Liver (tissue), 9 donors: ENCODE measurements around the gene ANGPTL7. TPM values are rescaled to one million over a fixed set of nuclear protein-coding genes. Genes with fewer than 3 reads are reported as not detected.
"Not testable (repeated sequence)": the region's sequence is repeated elsewhere in the genome, so short reads cannot be mapped to it uniquely, and the experiment has no call there.

Experiments used
- DNase-seq: peaks from one replicate; pipeline ENCODE4 v3.0.0-alpha.2; 2017; ENCODE audit warnings: low spot score
- H3K27ac ChIP-seq, 2 donors: one replicate each; pipeline ENCODE4 v1.7.0; 2013; ENCODE audit warnings: inconsistent platforms in 2 of 2, low read length in 2 of 2, control low read depth in 1 of 2, low read depth in 1 of 2, mild to moderate bottlenecking in 1 of 2
- H3K27me3 ChIP-seq, 4 donors: one replicate each; pipeline versions ENCODE4 v1.6.1 to v1.7.0; 2013; ENCODE audit warnings: low read length in 3 of 4, inconsistent platforms in 1 of 4, mild to moderate bottlenecking in 1 of 4, moderate library complexity in 1 of 4; ENCODE audit not compliant: control insufficient read depth in 4 of 4, insufficient read depth in 4 of 4
- H3K36me3 ChIP-seq, 4 donors: one replicate each; pipeline versions ENCODE4 v1.6.1 to v1.7.0; 2013; ENCODE audit warnings: low read length in 3 of 4, mild to moderate bottlenecking in 3 of 4, low read depth in 1 of 4, moderate library complexity in 1 of 4; ENCODE audit not compliant: control insufficient read depth in 4 of 4, insufficient read depth in 3 of 4
- H3K4me1 ChIP-seq, 4 donors: one replicate each; pipeline versions ENCODE4 v1.6.1 to v1.7.0; 2013; ENCODE audit warnings: low read length in 3 of 4, mild to moderate bottlenecking in 3 of 4, moderate library complexity in 1 of 4; ENCODE audit not compliant: control insufficient read depth in 4 of 4, insufficient read depth in 4 of 4
- H3K4me3 ChIP-seq, 3 donors: one replicate each; pipeline versions ENCODE4 v1.6.1 to v1.7.0; 2013; ENCODE audit warnings: low read length in 3 of 3, control low read depth in 1 of 3, low read depth in 1 of 3, mild to moderate bottlenecking in 1 of 3
- H3K9ac ChIP-seq, 2 donors: one replicate each; pipeline ENCODE4 v1.7.0; 2013; ENCODE audit warnings: low read length in 2 of 2, mild to moderate bottlenecking in 2 of 2, moderate library complexity in 2 of 2, control low read depth in 1 of 2, low read depth in 1 of 2
- H3K9me3 ChIP-seq, 4 donors: one replicate each; pipeline versions ENCODE4 v1.6.1 to v1.7.0; 2013; ENCODE audit warnings: low read length in 3 of 4; ENCODE audit not compliant: control insufficient read depth in 4 of 4
- CTCF ChIP-seq: fragments of 150-350 bp; IDR thresholded peaks from 2 replicates; pipeline ENCODE4 v1.5.1; 2017; ENCODE audit warnings: improper control_type of control experiment, low read depth, low read length; ENCODE audit not compliant: missing input control
- EGR1 ChIP-seq, 2 donors: IDR thresholded peaks; 2 replicates each; pipeline ENCODE4 v1.6.1; 2016 to 2018; ENCODE audit warnings: antibody characterized with exemption in 2 of 2, low read depth in 2 of 2
- FOXA1 ChIP-seq: IDR thresholded peaks from 2 replicates; pipeline ENCODE4 v1.6.1; 2016; ENCODE audit warnings: antibody characterized with exemption
- GABPA ChIP-seq, 2 donors: IDR thresholded peaks in 1 of 2; conservative IDR thresholded peaks in 1 of 2; 2 replicates each; pipeline ENCODE4 v1.6.1; 2016; ENCODE audit warnings: antibody characterized with exemption in 2 of 2, mild to moderate bottlenecking in 1 of 2, moderate library complexity in 1 of 2
- HNF4A ChIP-seq, 2 donors: conservative IDR thresholded peaks; 2 replicates each; pipeline ENCODE4 v1.6.1; 2016; ENCODE audit warnings: antibody characterized with exemption in 2 of 2, mild to moderate bottlenecking in 2 of 2
- NR2F2 ChIP-seq: IDR thresholded peaks from 2 replicates; pipeline ENCODE4 v1.6.1; 2016; ENCODE audit warnings: antibody characterized with exemption
- REST ChIP-seq: IDR thresholded peaks from 2 replicates; pipeline ENCODE4 v1.6.1; 2016; ENCODE audit warnings: antibody characterized with exemption, mild to moderate bottlenecking
- SP1 ChIP-seq: IDR thresholded peaks from 2 replicates; pipeline ENCODE4 v1.6.1; 2018; ENCODE audit warnings: antibody characterized with exemption, mild to moderate bottlenecking
- TAF1 ChIP-seq: conservative IDR thresholded peaks from 2 replicates; pipeline ENCODE4 v1.6.1; 2016; ENCODE audit warnings: antibody characterized with exemption, mild to moderate bottlenecking
- WGBS: extraction: QIAGEN DNeasy Blood & Tissue Kit; methylation state at CpG from one replicate; pipeline ENCODE4 v1.1.7; 2013; 5-methylcytosine and 5-hydroxymethylcytosine counted together
- polyA plus RNA-seq, 2 donors: library from polyadenylated mRNA; stranded (reverse) in 1 of 2; unstranded in 1 of 2; fragments of 200-250 nt in 1 of 2; fragments of >200 nt in 1 of 2; fragmentation: Nextera tagmentation in 1 of 2; extraction: Ambion mirVana in 1 of 2; gene quantifications; one replicate each; pipeline versions ENCODE4 v1.2.1 to v1.2.3, GENCODE V29; 2013 to 2015
- total RNA-seq, 2 donors: library from RNA; depleted of rRNA; stranded (reverse); fragments of >200 nt; gene quantifications; one replicate each; pipeline ENCODE4 v1.2.3, GENCODE V29; 2014
- TF ChIP-seq, protein P1 (sequence below): IDR thresholded peaks from 2 replicates; pipeline ENCODE4 v1.6.1; 2016; ENCODE audit warnings: antibody characterized with exemption
- TF ChIP-seq, protein P2 (sequence below): IDR thresholded peaks from 2 replicates; pipeline ENCODE4 v1.6.1; 2016; ENCODE audit warnings: antibody characterized with exemption
- donor health status: healthy.
- donor health status: healthy.
- donor health status: healthy.
- donor health status: healthy.
- donor health status: healthy.

ANGPTL7 gene
- total and polyA plus RNA-seq, 4 donors: 0.06 to 0.07 TPM; not detected in 2

- H3K27me3 ChIP-seq: no peaks in the 10 kb centered on the region
- no peaks in the 10 kb centered on the region for H3K9me3 ChIP-seq
- TF ChIP-seq, protein P1, sequence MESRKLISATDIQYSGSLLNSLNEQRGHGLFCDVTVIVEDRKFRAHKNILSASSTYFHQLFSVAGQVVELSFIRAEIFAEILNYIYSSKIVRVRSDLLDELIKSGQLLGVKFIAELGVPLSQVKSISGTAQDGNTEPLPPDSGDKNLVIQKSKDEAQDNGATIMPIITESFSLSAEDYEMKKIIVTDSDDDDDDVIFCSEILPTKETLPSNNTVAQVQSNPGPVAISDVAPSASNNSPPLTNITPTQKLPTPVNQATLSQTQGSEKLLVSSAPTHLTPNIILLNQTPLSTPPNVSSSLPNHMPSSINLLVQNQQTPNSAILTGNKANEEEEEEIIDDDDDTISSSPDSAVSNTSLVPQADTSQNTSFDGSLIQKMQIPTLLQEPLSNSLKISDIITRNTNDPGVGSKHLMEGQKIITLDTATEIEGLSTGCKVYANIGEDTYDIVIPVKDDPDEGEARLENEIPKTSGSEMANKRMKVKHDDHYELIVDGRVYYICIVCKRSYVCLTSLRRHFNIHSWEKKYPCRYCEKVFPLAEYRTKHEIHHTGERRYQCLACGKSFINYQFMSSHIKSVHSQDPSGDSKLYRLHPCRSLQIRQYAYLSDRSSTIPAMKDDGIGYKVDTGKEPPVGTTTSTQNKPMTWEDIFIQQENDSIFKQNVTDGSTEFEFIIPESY: no peak
- TF ChIP-seq NR2F2: no peak
- TF ChIP-seq CTCF: no peak
- TF ChIP-seq FOXA1: no peak
- no peak for TF ChIP-seq SP1
- TF ChIP-seq EGR1 (IDR thresholded peaks at IDR 0.05; ENCODE audit: low read depth in 2 of 2): no peak
- TF ChIP-seq, protein P2, sequence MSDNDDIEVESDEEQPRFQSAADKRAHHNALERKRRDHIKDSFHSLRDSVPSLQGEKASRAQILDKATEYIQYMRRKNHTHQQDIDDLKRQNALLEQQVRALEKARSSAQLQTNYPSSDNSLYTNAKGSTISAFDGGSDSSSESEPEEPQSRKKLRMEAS: no peak
- TF ChIP-seq REST: no peak
- no peak for TF ChIP-seq GABPA (IDR thresholded peaks at IDR 0.05 in 1 of 2, conservative IDR thresholded peaks at IDR 0.05 in 1 of 2)
- no peak for TF ChIP-seq HNF4A (conservative IDR thresholded peaks at IDR 0.05)
- no peak for TF ChIP-seq TAF1
- no peak for DNase-seq
- 73% methylated on average over 3 of the region's 3 CpGs for WGBS
- H3K36me3 ChIP-seq: peaks cover 0 to 9% (median 3%) of the 10 kb centered on the region in 4 donors
- peaks cover 0 to 24% (median 18%) of the 10 kb centered on the region in 4 donors for H3K4me1 ChIP-seq
- H3K9ac ChIP-seq: no peak overlapping the region
- H3K4me3 ChIP-seq: no peak overlapping the region
- peak overlapping the region; percentile 91 to 94 for H3K27ac ChIP-seq
Observed at GRCh38 chr1:11158720-11159321, 30.3 kb upstream of the ANGPTL7 start.

- not testable (repeated sequence) for H3K27me3 ChIP-seq, H3K4me3 ChIP-seq, H3K36me3 ChIP-seq, DNase-seq, H3K9me3 ChIP-seq, H3K9ac ChIP-seq, H3K27ac ChIP-seq
- 98% methylated on average over 4 of the region's 4 CpGs for WGBS
- peaks cover 0 to 15% (median 11%) of the 10 kb centered on the region in 4 donors for H3K4me1 ChIP-seq
Observed at GRCh38 chr1:11162752-11163151, 26.4 kb upstream of the ANGPTL7 start.

GRCh38 chr1:11166744-11167143 lies 22.4 kb upstream of the ANGPTL7 start:
- H3K9me3 ChIP-seq, H3K4me1 ChIP-seq, H3K27me3 ChIP-seq, H3K36me3 ChIP-seq, H3K9ac ChIP-seq, H3K27ac ChIP-seq, H3K4me3 ChIP-seq, DNase-seq: not testable (repeated sequence)
- WGBS: 99% methylated on average over 5 of the region's 5 CpGs
